Epithelial cell of prostate (primary cell): ENCODE measurements around the gene BFSP2.

Experiments
- DNase-seq: peaks from one replicate; pipeline ENCODE4 v3.0.0-alpha.2; 2011; ENCODE audit warnings: low read depth, low spot score
- H3K27ac ChIP-seq: fragments of 450-650 bp; 2 replicates; pipeline ENCODE4 v1.5.1; 2017; ENCODE audit warnings: mild to moderate bottlenecking

BFSP2 gene

DNA sequence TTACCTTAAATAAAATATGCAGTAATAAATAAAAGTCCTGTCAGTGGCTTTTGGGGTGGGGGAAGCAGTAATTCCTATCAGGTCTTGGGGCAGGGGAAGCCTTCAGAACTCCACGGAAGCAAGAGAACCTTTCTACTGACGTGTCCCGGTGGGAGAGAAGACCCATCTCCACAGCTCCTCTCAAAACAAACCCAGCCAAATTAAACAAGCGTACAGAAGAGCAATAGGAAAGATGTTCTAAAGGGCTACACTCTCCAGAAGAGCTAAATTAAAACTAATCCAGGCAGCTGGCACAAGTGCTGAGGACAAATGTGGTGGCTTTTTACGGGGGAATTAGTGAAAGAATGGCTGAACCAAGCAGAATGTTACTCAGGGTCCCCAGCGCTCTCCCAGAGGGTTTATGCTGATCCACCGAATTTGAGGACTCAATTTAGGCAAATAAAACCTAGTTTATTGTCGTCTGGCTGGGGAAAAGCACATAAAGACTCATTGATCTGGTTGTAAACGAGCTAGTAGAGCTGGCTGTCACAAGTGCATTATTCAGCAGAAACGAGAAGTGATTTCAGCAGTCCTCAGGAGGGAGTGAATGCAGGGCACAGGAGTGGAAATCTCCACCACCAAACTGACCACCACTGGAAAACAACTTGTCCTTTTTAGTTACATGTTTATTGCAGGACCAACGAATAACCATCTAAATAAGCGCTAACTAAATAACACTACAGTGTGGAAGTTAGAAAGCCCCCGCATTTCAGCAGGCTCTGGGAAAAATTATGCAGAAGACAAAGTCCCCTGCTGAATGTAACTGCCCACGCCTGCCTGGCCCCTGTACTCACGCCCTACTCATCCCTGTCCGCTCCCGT lies 13.5 kb downstream of the BFSP2 start:
- no peak for DNase-seq
- H3K27ac ChIP-seq: no peak overlapping the region

- H3K27ac ChIP-seq: no peak overlapping the region
- DNase-seq: no peak
Measured at GRCh38 chr3:133414021-133414392, 14.2 kb downstream of the BFSP2 start.

DNA sequence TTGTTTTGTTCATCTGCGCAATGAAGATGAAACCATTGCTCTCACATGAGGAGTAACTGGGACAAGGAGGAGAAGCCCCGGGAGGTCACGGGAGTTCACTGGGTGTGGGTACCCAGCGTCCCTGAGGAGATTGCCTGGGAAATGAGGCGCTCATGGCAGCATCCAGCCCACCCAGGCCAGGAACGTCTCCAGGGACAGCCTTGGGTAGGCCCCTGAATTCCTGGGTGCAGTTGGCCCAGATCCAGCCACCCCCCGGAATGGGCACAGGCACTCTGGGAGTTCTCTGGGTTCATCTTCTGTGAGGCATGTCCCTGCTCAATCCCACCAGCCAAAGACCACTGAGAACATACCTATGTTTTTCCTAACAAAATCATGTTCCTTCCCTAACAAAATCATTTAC lies 18.5 kb downstream of the BFSP2 start:
- DNase-seq: no peak
- H3K27ac ChIP-seq: no peak overlapping the region

DNA sequence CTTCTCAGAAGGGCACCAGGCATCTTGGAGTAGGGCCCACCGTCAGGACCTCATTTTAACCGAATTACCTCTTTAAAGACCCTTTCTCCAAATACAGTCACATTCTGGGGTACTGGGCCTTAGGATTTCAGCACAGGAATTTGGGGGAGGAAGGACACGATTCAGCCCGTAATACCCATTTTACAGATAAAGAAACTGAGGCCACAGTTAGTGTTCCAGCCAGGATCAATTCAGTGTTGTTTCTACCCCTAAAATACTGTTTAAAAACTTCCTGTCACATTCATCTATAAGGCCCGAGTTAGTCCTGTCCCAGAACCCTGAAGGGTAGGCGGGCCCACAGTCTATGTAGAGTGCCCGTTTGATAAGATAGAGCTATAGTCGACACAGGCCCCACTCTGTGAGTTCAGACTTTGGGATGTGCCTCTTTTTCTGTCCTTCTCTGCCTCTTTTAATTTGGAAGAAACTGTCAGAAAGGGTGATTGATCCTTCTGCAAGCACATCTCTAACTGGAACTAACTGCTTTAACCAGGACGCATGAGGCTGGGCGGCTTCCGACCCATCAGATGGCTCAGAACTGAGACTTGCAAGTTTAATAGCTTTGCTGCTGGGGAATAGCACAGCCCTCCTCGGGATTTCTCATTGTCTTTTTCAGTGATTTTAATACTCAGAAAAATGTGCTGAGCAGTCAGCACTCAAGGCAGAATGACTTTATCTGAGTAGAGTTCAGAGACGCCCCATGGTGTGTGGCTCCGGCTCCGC lies 19.5 kb downstream of the BFSP2 start:
- DNase-seq: no peak
- no peak overlapping the region for H3K27ac ChIP-seq

DNA sequence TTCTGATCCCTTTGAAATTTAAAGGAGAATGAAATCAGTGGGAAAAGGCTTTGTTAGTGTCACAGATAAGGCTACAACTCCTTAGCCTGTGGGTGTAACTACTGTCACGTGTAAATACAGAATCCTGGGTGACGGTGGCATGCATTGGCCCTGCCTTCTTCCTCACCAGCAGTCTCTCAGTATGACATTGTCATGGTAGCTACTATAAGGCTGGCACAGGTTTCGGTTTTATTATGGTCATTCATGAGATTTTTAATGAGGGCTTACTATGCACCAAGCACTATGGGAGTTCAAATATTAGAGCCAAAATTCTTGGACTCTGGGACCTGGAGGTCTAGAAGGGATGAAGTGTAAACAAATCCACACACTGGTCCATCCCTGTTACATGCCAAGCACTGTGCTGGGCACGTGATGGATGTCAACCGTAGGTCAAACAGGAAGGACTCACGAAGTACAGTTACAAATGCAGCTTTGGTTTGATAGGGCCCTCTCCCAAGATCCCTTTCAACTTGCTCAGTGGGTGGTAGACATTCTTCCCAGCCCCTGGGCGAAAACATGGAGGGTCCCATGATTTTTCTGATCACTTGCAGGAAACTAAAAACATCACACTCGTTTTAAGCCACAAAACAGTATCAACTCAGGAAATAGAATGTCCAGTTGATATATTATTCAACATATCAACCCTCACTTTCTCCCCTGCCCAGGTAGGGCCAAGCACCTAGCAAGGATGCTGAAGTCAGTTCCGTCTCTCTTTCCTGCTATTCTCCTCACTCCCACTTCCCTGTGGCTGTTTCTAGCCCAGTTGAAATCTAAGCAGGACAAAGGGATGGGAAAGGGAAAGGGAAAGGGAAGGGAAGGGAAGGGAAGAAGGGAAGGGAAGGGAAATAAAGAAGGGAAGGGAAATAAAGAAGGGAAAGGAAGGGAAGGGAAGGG lies 25.3 kb downstream of the BFSP2 start:
- no peak for DNase-seq
- H3K27ac ChIP-seq: no peak overlapping the region

DNA sequence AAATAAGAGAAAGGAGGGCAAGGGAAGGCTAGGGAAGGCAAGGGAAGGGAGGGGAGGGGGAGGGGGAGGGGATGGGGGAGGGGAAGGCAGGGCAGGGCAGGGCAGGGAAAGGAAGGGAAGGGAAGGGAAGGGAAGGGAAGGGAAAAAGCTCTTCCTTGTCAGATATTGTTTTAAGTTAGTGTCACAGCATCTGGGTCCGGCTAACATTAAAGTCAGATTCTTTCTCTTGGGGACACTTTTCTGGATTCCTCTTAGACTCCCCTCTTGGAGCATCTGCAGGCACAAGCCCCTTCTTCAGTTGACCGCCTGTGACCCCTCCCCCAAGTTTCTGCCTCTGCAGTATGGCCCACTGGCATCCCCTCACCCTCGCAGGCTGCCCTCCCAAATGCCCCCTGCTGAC lies 26.0 kb downstream of the BFSP2 start:
- DNase-seq: no peak
- no peak overlapping the region for H3K27ac ChIP-seq

DNA sequence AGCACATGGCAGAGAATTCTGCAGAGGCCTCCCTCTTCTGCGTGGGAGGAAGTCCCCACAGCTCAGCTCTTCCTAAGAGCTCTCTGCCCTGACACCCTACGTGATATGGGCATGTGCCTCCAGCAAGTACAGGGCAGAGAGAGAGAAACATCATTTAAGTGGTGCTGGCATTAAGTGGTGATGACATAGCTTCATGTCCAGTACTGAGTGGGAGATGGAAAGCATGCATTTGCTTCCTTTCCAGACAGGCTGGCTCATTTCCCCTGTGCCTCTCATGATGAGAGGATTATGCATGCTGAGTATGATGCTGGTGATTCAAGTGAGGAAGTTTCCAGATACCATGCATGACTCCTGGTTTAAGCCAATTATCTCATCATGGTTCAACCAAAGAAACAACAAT lies 26.9 kb downstream of the BFSP2 start:
- peak; percentile 39 for DNase-seq
- no peak overlapping the region for H3K27ac ChIP-seq

- DNase-seq: no peak
- no peak overlapping the region for H3K27ac ChIP-seq
Measured at GRCh38 chr3:133428552-133428951, 28.7 kb downstream of the BFSP2 start.

- H3K27ac ChIP-seq: no peak overlapping the region
- DNase-seq: no peak
Measured at GRCh38 chr3:133429063-133429462, 29.2 kb downstream of the BFSP2 start.

DNA sequence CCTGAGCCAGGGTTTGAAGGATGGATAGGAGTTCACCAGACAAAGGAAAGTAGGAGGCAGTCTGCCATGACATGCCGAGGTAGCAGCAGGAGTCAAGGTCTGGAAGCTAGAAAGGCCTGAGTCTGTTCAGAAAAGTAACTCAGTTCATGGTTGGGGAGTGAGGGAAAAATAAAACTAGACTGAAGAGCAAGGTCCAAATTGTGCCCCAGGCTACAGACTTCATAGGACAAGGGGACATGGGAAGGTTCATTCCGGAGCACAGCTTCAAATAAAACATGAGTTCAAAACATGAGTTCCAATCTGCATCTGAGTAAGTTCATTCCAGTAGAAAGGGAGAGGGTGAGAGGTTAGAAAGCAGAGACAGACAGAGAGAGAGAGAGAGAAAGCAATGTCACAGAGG lies 39.7 kb downstream of the BFSP2 start:
- no peak overlapping the region for H3K27ac ChIP-seq
- DNase-seq: no peak

DNA sequence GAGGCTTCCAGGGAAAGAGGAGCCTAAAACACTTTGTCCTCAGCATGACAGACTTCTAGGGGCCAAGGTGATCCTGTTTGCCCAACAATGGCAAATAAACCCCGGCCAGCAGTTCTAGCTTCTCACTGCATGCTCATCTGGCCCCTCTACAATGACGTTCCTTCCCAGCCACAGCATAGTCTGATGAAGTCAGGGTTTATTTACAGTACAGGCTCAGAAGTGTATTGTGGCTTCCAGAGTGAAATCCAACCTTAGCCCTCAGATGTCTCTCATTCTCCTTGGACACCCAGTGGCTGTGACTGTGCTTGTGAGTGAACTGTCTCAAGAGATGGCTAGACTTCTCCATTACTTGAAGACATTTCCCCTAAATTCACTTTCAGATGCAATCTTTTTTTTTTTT lies 40.8 kb downstream of the BFSP2 start:
- no peak for DNase-seq
- H3K27ac ChIP-seq: no peak overlapping the region

- no peak overlapping the region for H3K27ac ChIP-seq
- DNase-seq: no peak
Measured at GRCh38 chr3:133441867-133442270, 42.0 kb downstream of the BFSP2 start.

GRCh38 chr3:133442518-133442917 lies 42.7 kb downstream of the BFSP2 start:
- no peak overlapping the region for H3K27ac ChIP-seq
- no peak for DNase-seq

GRCh38 chr3:133443649-133444422 lies 44.0 kb downstream of the BFSP2 start:
- peak; percentile 77 for DNase-seq
- H3K27ac ChIP-seq: peak overlapping the region; percentile 69

GRCh38 chr3:133444423-133444774 lies 44.5 kb downstream of the BFSP2 start:
- DNase-seq: no peak
- peak overlapping the region; percentile 69 for H3K27ac ChIP-seq

DNA sequence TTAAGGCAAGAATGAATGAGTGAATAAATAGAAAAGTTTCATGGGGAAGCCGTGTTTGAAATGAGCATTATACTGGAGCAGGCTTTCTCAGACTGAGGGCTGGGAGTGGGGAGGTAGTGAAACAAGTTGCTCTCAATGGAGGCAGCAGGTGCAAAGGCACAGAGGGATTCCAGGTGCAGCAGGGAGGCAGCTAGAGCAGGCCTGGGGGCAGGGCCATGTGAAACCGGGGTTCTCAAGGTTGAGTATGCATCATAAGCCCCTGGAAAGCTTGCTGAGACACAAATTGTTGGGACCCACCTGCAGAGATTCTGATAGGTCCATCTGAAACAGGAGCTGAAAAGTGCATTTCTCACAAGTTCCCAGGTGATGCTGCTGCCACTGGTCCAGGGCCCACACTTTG lies 45.3 kb downstream of the BFSP2 start:
- DNase-seq: no peak
- no peak overlapping the region for H3K27ac ChIP-seq

GRCh38 chr3:133447750-133448477 lies 48.1 kb downstream of the BFSP2 start:
- no peak overlapping the region for H3K27ac ChIP-seq
- DNase-seq: no peak

- DNase-seq: no peak
- H3K27ac ChIP-seq: no peak overlapping the region
Measured at GRCh38 chr3:133448478-133449122, 48.7 kb downstream of the BFSP2 start.

DNA sequence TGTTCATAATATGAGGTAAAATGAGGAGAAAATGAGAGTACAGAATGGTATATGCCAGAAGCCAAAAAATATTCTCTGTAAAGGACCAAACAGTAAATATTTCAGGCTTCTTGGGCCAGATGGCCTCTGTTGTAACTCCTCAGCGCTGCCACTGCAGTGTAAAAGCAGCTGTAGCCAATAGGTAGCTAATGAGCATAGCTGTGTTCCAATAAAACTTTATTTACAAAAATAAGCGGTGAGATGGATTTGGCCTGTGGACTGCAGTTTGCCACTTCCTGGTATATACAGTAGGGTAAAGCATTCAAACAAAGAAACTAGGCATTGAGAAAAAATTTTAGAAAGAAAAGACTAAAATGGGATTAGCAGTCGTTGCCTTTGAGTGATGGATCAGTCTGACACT lies 51.5 kb downstream of the BFSP2 start:
- no peak for DNase-seq
- no peak overlapping the region for H3K27ac ChIP-seq
